Transverse colon (tissue), 4 donors: Measurements from ENCODE around the gene TRIB2. TPM values are rescaled to one million over a fixed set of nuclear protein-coding genes. Genes with fewer than 3 reads are reported as not detected.

Source experiments
- DNase-seq: peaks from one replicate; pipeline ENCODE4 v3.0.0-alpha.2; 2019
- H3K27ac ChIP-seq, 4 donors: fragments of 200-600 bp; sonication (generic); 2 replicates each; pipeline ENCODE4 v1.5.1; 2016 to 2018; ENCODE audit warnings: inconsistent platforms in 4 of 4
- H3K27me3 ChIP-seq: fragments of 200-600 bp; sonication (generic); 2 replicates; pipeline ENCODE4 v1.5.1; 2017; ENCODE audit warnings: inconsistent platforms
- H3K36me3 ChIP-seq, 4 donors: fragments of 200-600 bp; sonication (generic); 2 replicates each; pipeline ENCODE4 v1.5.1; 2017 to 2019; ENCODE audit warnings: inconsistent platforms in 4 of 4
- H3K4me1 ChIP-seq, 4 donors: fragments of 200-600 bp; sonication (generic); 2 replicates each; pipeline ENCODE4 v1.5.1; 2017 to 2020; ENCODE audit warnings: inconsistent platforms in 4 of 4
- H3K4me3 ChIP-seq, 4 donors: fragments of 200-600 bp; sonication (generic); 1 replicate in 1 of 4; 2 replicates in 3 of 4; pipeline versions ENCODE4 v1.5.1 to v1.6.1; 2017 to 2019; ENCODE audit warnings: inconsistent platforms in 4 of 4
- H3K9me3 ChIP-seq, 2 donors: fragments of 200-600 bp; sonication (generic); 2 replicates each; pipeline ENCODE4 v1.5.1; 2017 to 2019; ENCODE audit warnings: inconsistent platforms in 2 of 2
- CTCF ChIP-seq, 5 experiments: fragments of 200-600 bp in 3 of 5; fragments of 450-650 bp in 2 of 5; sonication (generic) in 3 of 5; IDR thresholded peaks; 1 replicate in 2 of 5; 2 replicates in 3 of 5; pipeline ENCODE4 v1.5.1; 2016 to 2017; ENCODE audit warnings: antibody characterized with exemption in 5 of 5, inconsistent platforms in 3 of 5, mild to moderate bottlenecking in 2 of 5, moderate library complexity in 1 of 5
- EP300 ChIP-seq: sonication (generic); formaldehyde crosslinking; IDR thresholded peaks from one replicate; pipeline ENCODE4 v1.6.1; 2017; ENCODE audit warnings: antibody characterized with exemption, low read depth
- POLR2A ChIP-seq: fragments of 450-650 bp; IDR thresholded peaks from one replicate; pipeline ENCODE4 v1.6.1; 2016; ENCODE audit warnings: antibody characterized with exemption, mild to moderate bottlenecking, moderate library complexity
- POLR2AphosphoS5 ChIP-seq, 3 donors: sonication (generic); formaldehyde crosslinking; IDR thresholded peaks; one replicate each; pipeline ENCODE4 v1.6.1; 2016; ENCODE audit warnings: antibody characterized with exemption in 3 of 3
- WGBS, 2 donors: methylation state at CpG; one replicate each; pipeline ENCODE4 v1.1.5; 2018; ENCODE audit warnings: low coverage in 1 of 2; 5-methylcytosine and 5-hydroxymethylcytosine counted together
- in situ Hi-C, 4 donors: fragments of 200-750 bp; cut with MboI; loops; one replicate each; pipeline versions ENCODE4 v1.15.0 to v1.15.1; 2017; ENCODE audit warnings: low sequenced_read_pairs in 3 of 4, low pct_ligation_motif_present in 1 of 4, low pct_unique_long_range_greater_than_20kb in 1 of 4
- intact Hi-C: fragments of 100-400 bp; cut with DNase I; formaldehyde crosslinking; loops from one replicate; pipeline ENCODE4 v1.15.1; 2023; ENCODE audit warnings: low total_unique reads
- total RNA-seq, 4 donors: library from RNA; depleted of rRNA; stranded (reverse); fragments of >200 nt; gene quantifications; one replicate each; pipeline ENCODE4 v1.1.0, GENCODE V29; 2016

The TRIB2 gene
- total RNA-seq, 4 donors from 2014 or later: 14.2 to 109 (median 36.1) TPM

- Histone ChIP-seq H3K9me3 (no peaks in the 10 kb centered on the region), H3K4me3 (no peak overlapping the region), H3K27ac (no peak overlapping the region), H3K27me3 (no peaks in the 10 kb centered on the region), H3K4me1 (peaks cover 0 to 6% (median 0%) of the 10 kb centered on the region in 4 donors), H3K36me3 (no peaks in the 10 kb centered on the region)
- no peak for DNase-seq
- intact Hi-C loops: no loop called here
- 86 to 100% methylated on average over 1 to 12 of the region's 12 CpGs for WGBS, 2 donors
- no peak for TF ChIP-seq POLR2A
- no peak for TF ChIP-seq POLR2AphosphoS5 (IDR thresholded peaks at IDR 0.05)
- no peak for TF ChIP-seq CTCF (IDR thresholded peaks at IDR 0.05)
- no peak for TF ChIP-seq EP300
- in situ Hi-C loops: no loop called here
Measured at GRCh38 chr2:12766421-12766879, 49.7 kb downstream of the TRIB2 start.

GRCh38 chr2:12767541-12767940 is 50.8 kb downstream of the TRIB2 start:
- no peaks in the 10 kb centered on the region for H3K27me3 ChIP-seq
- H3K4me1 ChIP-seq: peaks cover 0 to 6% (median 0%) of the 10 kb centered on the region in 4 donors
- WGBS, 2 donors: 82 to 90% methylated on average over 2 to 8 of the region's 8 CpGs
- TF ChIP-seq POLR2AphosphoS5 (IDR thresholded peaks at IDR 0.05) (no peak), POLR2A (no peak), EP300 (no peak), CTCF (IDR thresholded peaks at IDR 0.05) (no peak)
- H3K27ac ChIP-seq: no peak overlapping the region
- no peak overlapping the region for H3K4me3 ChIP-seq
- no peaks in the 10 kb centered on the region for H3K9me3 ChIP-seq
- intact Hi-C loops: no loop called here
- in situ Hi-C loops: no loop called here
- H3K36me3 ChIP-seq: no peaks in the 10 kb centered on the region
- DNase-seq: no peak

GRCh38 chr2:12767996-12768624 is 51.4 kb downstream of the TRIB2 start:
- in situ Hi-C loops (no loop called here), intact Hi-C loops (no loop called here)
- DNase-seq: no peak
- H3K9me3 ChIP-seq: no peaks in the 10 kb centered on the region
- no peaks in the 10 kb centered on the region for H3K27me3 ChIP-seq
- no peak overlapping the region for H3K27ac ChIP-seq
- TF ChIP-seq POLR2A (no peak), CTCF (IDR thresholded peaks at IDR 0.05) (no peak), POLR2AphosphoS5 (IDR thresholded peaks at IDR 0.05) (no peak), EP300 (no peak)
- H3K4me1 ChIP-seq: peaks cover 0 to 5% (median 0%) of the 10 kb centered on the region in 4 donors
- no peaks in the 10 kb centered on the region for H3K36me3 ChIP-seq
- no peak overlapping the region for H3K4me3 ChIP-seq
- WGBS, 2 donors: 39 to 68% methylated on average over 2 to 3 of the region's 3 CpGs

- 57 to 89% methylated on average over 6 to 9 of the region's 9 CpGs for WGBS, 2 donors
- in situ Hi-C loops (no loop called here), intact Hi-C loops (no loop called here)
Measured at GRCh38 chr2:12769492-12770105, 52.9 kb downstream of the TRIB2 start.

More at GRCh38 chr2:12769492-12770105, 52.9 kb downstream of the TRIB2 start:
- no peak overlapping the region for H3K4me3 ChIP-seq
- H3K27ac ChIP-seq: no peak overlapping the region
- TF ChIP-seq POLR2A (no peak), POLR2AphosphoS5 (IDR thresholded peaks at IDR 0.05) (no peak), EP300 (no peak), CTCF (IDR thresholded peaks at IDR 0.05) (no peak)
- no peaks in the 10 kb centered on the region for H3K9me3 ChIP-seq
- DNase-seq: no peak
- no peaks in the 10 kb centered on the region for H3K27me3 ChIP-seq
- no peaks in the 10 kb centered on the region for H3K36me3 ChIP-seq
- no peaks in the 10 kb centered on the region for H3K4me1 ChIP-seq
